OCI-LY3 (cell line): ENCODE results near the gene FMNL1.

Source experiments
- H2AFZ ChIP-seq: fragments of 200-600, 300-600 bp; shearing (Covaris generic); 2 replicates; pipeline ENCODE4 v1.6.0; 2014; ENCODE audit warnings: antibody characterized with exemption, low read depth, low read length
- H3K27ac ChIP-seq: fragments of 200-600, 300-600 bp; sonication (generic); 2 replicates; pipeline ENCODE4 v1.5.1; 2014; ENCODE audit warnings: mild to moderate bottlenecking, low read length, moderate library complexity, mixed read lengths
- H3K27me3 ChIP-seq: fragments of 200-600, 300-600 bp; sonication (generic); 2 replicates; pipeline ENCODE4 v1.6.1; 2014; ENCODE audit warnings: low read depth, low read length, mixed read lengths
- H3K36me3 ChIP-seq: fragments of 200-600, 300-600 bp; sonication (generic); replicated peaks from 2 replicates; pipeline ENCODE3; 2014; ENCODE audit warnings: low read depth, low read length, mixed read lengths
- H3K4me1 ChIP-seq: fragments of 300-600, 200-600 bp; sonication (generic); 2 replicates; pipeline ENCODE4 v1.6.1; 2014; ENCODE audit warnings: low read length, mixed read lengths
- H3K4me2 ChIP-seq: fragments of 200-600, 300-600 bp; sonication (generic); 2 replicates; pipeline ENCODE4 v1.6.1; 2014; ENCODE audit warnings: low read length, mixed read lengths
- H3K4me3 ChIP-seq: fragments of 300-600, 200-600 bp; sonication (generic); 2 replicates; pipeline ENCODE4 v1.5.1; 2014; ENCODE audit warnings: antibody characterized with exemption, mild to moderate bottlenecking, low read length, moderate library complexity
- H3K79me2 ChIP-seq: fragments of 300-600, 200-600 bp; shearing (Covaris generic); 2 replicates; pipeline ENCODE4 v1.6.1; 2014; ENCODE audit warnings: mild to moderate bottlenecking, low read length, mixed read lengths
- H3K9ac ChIP-seq: fragments of 300-600, 200-600 bp; shearing (Covaris generic); 2 replicates; pipeline ENCODE4 v1.6.0; 2014; ENCODE audit warnings: mild to moderate bottlenecking, low read length, moderate library complexity
- H3K9me3 ChIP-seq: fragments of 200-600, 300-600 bp; shearing (Covaris generic); 2 replicates; pipeline ENCODE4 v1.6.1; 2014; ENCODE audit warnings: low read length, mixed read lengths; ENCODE audit not compliant: insufficient read depth
- H4K20me1 ChIP-seq: fragments of 200-600, 300-600 bp; sonication (generic); 2 replicates; pipeline ENCODE4 v1.6.1; 2016; ENCODE audit warnings: low read length, mixed read lengths; ENCODE audit not compliant: insufficient read depth
- CTCF ChIP-seq: fragments of 200-600, 300-600 bp; sonication (generic); IDR thresholded peaks from 2 replicates; pipeline ENCODE4 v1.5.1; 2014; ENCODE audit warnings: antibody characterized with exemption, low read length, low read depth
- EZH2phosphoT487 ChIP-seq: fragments of 200-600 bp; shearing (Covaris generic); IDR thresholded peaks from 2 replicates; pipeline ENCODE4 v1.6.1; 2018; ENCODE audit warnings: antibody characterized with exemption, mixed run types, low read depth

FMNL1 gene

GRCh38 chr17:45286286-45286685, 64.6 kb downstream of the FMNL1 start:
- Histone ChIP-seq H3K4me1 (peaks cover 6% of the 10 kb centered on the region), H4K20me1 (peaks cover 24% of the 10 kb centered on the region), H3K79me2 (peaks cover 33% of the 10 kb centered on the region)

GRCh38 chr17:45287526-45288500, 66.1 kb downstream of the FMNL1 start:
- no peak overlapping the region for H3K4me2 ChIP-seq
- H3K79me2 ChIP-seq: peaks cover 49% of the 10 kb centered on the region
- H4K20me1 ChIP-seq: peaks cover 39% of the 10 kb centered on the region
- H3K27ac ChIP-seq: no peak overlapping the region
- no peak overlapping the region for H2AFZ ChIP-seq
- H3K4me1 ChIP-seq: peaks cover 21% of the 10 kb centered on the region
- no peak for TF ChIP-seq EZH2phosphoT487
- TF ChIP-seq CTCF: no peak
- no peak overlapping the region for H3K4me3 ChIP-seq
- peaks cover 61% of the 10 kb centered on the region for H3K36me3 ChIP-seq
- no peaks in the 10 kb centered on the region for H3K9me3 ChIP-seq
- no peak overlapping the region for H3K9ac ChIP-seq
- H3K27me3 ChIP-seq: no peaks in the 10 kb centered on the region

More at GRCh38 chr17:45286286-45286685, 64.6 kb downstream of the FMNL1 start:
- no peak overlapping the region for H3K4me3 ChIP-seq
- TF ChIP-seq CTCF: no peak
- TF ChIP-seq EZH2phosphoT487: no peak
- no peak overlapping the region for H2AFZ ChIP-seq
- no peaks in the 10 kb centered on the region for H3K27me3 ChIP-seq
- no peak overlapping the region for H3K9ac ChIP-seq
- no peaks in the 10 kb centered on the region for H3K9me3 ChIP-seq
- no peak overlapping the region for H3K27ac ChIP-seq
- no peak overlapping the region for H3K4me2 ChIP-seq
- H3K36me3 ChIP-seq: peaks cover 61% of the 10 kb centered on the region

GRCh38 chr17:45288825-45289224, 67.1 kb downstream of the FMNL1 start:
- Histone ChIP-seq H3K9ac (no peak overlapping the region), H3K27me3 (no peaks in the 10 kb centered on the region), H3K36me3 (peaks cover 57% of the 10 kb centered on the region), H3K4me1 (peaks cover 31% of the 10 kb centered on the region), H3K27ac (no peak overlapping the region), H4K20me1 (peaks cover 49% of the 10 kb centered on the region), H3K4me3 (no peak overlapping the region), H3K79me2 (peaks cover 53% of the 10 kb centered on the region), H3K9me3 (no peaks in the 10 kb centered on the region), H2AFZ (no peak overlapping the region), H3K4me2 (no peak overlapping the region)
- TF ChIP-seq EZH2phosphoT487 (no peak), CTCF (no peak)
